IPS-NIHi11 (cell line): ENCODE data around the gene DDI1.

Experiments
- DNase-seq: peaks from one replicate; pipeline ENCODE4 v3.0.0; 2012; ENCODE audit warnings: mixed read lengths, low spot score

DDI1 gene

DNA sequence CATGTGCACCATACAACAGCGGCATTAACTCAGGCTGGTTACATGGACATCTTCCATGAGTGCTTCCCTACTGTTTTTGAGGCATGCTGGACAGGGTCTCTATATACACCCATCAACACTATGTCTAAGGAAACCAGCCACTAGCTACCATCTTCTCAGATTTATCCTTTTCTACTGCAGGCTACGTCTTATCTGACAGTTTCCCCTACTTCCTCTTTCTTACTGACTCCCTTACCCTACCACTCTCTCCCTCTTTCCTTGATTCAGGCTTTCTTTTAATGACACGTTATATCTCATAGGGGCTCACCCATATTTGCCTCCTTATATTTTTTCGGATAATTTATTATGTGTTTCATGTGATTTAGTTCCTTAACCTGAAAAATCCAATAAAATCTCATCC lies 41.8 kb downstream of the DDI1 start:
- DNase-seq = no peak

- no peak for DNase-seq
Observed at GRCh38 chr11:104078995-104079394, 42.6 kb downstream of the DDI1 start.

DNA sequence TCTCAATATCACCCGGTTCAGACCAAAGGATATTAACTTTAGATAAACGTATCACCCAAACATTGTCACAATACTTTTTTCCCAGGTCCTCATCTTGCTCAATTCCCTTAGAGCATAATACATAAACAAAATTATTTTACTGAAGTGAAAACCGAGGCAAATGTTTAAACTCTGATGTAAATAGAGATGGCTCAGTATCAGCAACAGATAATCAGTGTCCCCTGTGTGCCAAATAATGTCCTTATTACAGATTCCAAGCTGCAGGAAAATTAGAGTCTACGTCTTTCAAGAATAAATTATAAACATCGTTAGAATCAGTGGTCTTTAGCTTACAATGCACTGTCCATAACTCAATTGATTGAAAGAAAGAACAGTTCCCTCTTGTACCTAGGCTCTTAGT lies 50.2 kb downstream of the DDI1 start:
- DNase-seq = no peak
